IMR-90 (cell line): Measurements from ENCODE around the gene ZBED2. TPM values are rescaled to one million over a fixed set of nuclear protein-coding genes. Genes with fewer than 3 reads are reported as not detected.

ENCODE experiments used
- ATAC-seq: fragments of 200-7000 bp; cut with Tn5 transposase; 2 replicates; pipeline ENCODE4 v1.9.1; 2020; ENCODE audit warnings: low read depth, mild to moderate bottlenecking, moderate library complexity
- BruUV-seq: library from RNA; stranded (reverse); fragments of 400-500 nt; replicated peaks from 2 replicates; lab custom pipeline; 2021; lab: Mats Ljungman, UMichigan
- CTCF ChIA-PET: fragments of 300-600 bp; formaldehyde crosslinking; extraction: SDS; loops from one replicate; lab custom pipeline; 2021; ENCODE audit warnings: antibody characterized with exemption; lab: Yijun Ruan, JAX
- POLR2A ChIA-PET: fragments of 300-600 bp; sonication (Branson Sonifier 250); formaldehyde crosslinking; loops from one replicate; lab custom pipeline; 2022; ENCODE audit warnings: antibody characterized with exemption; ENCODE audit not compliant: unreplicated experiment; lab: Charles Lee
- DNase-seq: peaks from one replicate; pipeline ENCODE4 v3.0.0; 2013
- H2AFZ ChIP-seq: replicated peaks from 2 replicates; pipeline ENCODE3; 2013; ENCODE audit warnings: low read length, mild to moderate bottlenecking; ENCODE audit not compliant: poor library complexity
- H2AK5ac ChIP-seq: 2 replicates; pipeline ENCODE4 v1.6.1; 2013; ENCODE audit warnings: low read depth, low read length, inconsistent platforms
- H2AK9ac ChIP-seq: replicated peaks from 2 replicates; pipeline ENCODE3; 2013; ENCODE audit warnings: mild to moderate bottlenecking, low read depth, low read length, moderate library complexity; ENCODE audit not compliant: poor library complexity
- H2BK120ac ChIP-seq: 2 replicates; pipeline ENCODE4 v1.6.1; 2013; ENCODE audit warnings: low read depth, low read length, inconsistent platforms
- H2BK15ac ChIP-seq: 3 replicates; pipeline ENCODE4 v1.6.1; 2013; ENCODE audit warnings: low read depth, low read length, inconsistent platforms
- H2BK20ac ChIP-seq: 2 replicates; pipeline ENCODE4 v1.6.1; 2013; ENCODE audit warnings: low read depth, mild to moderate bottlenecking, inconsistent platforms, low read length, moderate library complexity
- H2BK5ac ChIP-seq: 2 replicates; pipeline ENCODE4 v1.6.1; 2013; ENCODE audit warnings: mild to moderate bottlenecking, low read depth, low read length, inconsistent platforms; ENCODE audit not compliant: poor library complexity, severe bottlenecking
- H3K14ac ChIP-seq: replicated peaks from 2 replicates; pipeline ENCODE4 v1.6.1; 2013; ENCODE audit warnings: low read depth, low read length, inconsistent platforms
- H3K18ac ChIP-seq: 2 replicates; pipeline ENCODE4 v1.6.1; 2013; ENCODE audit warnings: low read depth, low read length, control low read depth
- H3K23ac ChIP-seq: 2 replicates; pipeline ENCODE4 v1.6.1; 2013; ENCODE audit warnings: low read depth, low read length, inconsistent platforms
- H3K27ac ChIP-seq: 2 replicates; pipeline ENCODE4 v1.5.1; 2013; ENCODE audit warnings: mild to moderate bottlenecking, control low read depth, low read length; ENCODE audit not compliant: insufficient read depth
- H3K27me3 ChIP-seq: 2 replicates; pipeline ENCODE4 v1.6.1; 2013; ENCODE audit warnings: low read length; ENCODE audit not compliant: control insufficient read depth, insufficient read depth
- H3K36me3 ChIP-seq: 2 replicates; pipeline ENCODE4 v1.6.1; 2013; ENCODE audit warnings: low read length, mixed read lengths; ENCODE audit not compliant: control insufficient read depth, insufficient read depth
- H3K4ac ChIP-seq: 2 replicates; pipeline ENCODE4 v1.6.1; 2013; ENCODE audit warnings: low read depth, low read length, inconsistent platforms
- H3K4me1 ChIP-seq: 2 replicates; pipeline ENCODE4 v1.6.1; 2013; ENCODE audit warnings: low read length, mixed read lengths; ENCODE audit not compliant: control insufficient read depth, insufficient read depth
- H3K4me2 ChIP-seq: 2 replicates; pipeline ENCODE4 v1.6.1; 2013; ENCODE audit warnings: low read depth, mild to moderate bottlenecking, control low read depth, low read length, moderate library complexity
- H3K4me3 ChIP-seq: 2 replicates; pipeline ENCODE4 v1.5.1; 2013; ENCODE audit warnings: low read depth, mild to moderate bottlenecking, control low read depth, low read length, moderate library complexity; ENCODE audit not compliant: insufficient read depth
- H3K56ac ChIP-seq: 2 replicates; pipeline ENCODE4 v1.6.1; 2013; ENCODE audit warnings: low read length, inconsistent platforms; ENCODE audit not compliant: insufficient read depth; ENCODE audit errors: extremely low read depth
- H3K79me1 ChIP-seq, 2 experiments: 2 replicates each; pipeline ENCODE4 v1.6.1; 2013; ENCODE audit warnings: low read length in 2 of 2, inconsistent platforms in 1 of 2, low read depth in 1 of 2
- H3K9ac ChIP-seq: 2 replicates; pipeline ENCODE4 v1.6.1; 2013; ENCODE audit warnings: low read depth, low read length, control low read depth
- H3K9me1 ChIP-seq: 2 replicates; pipeline ENCODE4 v1.6.1; 2013; ENCODE audit warnings: low read length, inconsistent platforms; ENCODE audit not compliant: insufficient read depth
- H3K9me3 ChIP-seq: 2 replicates; pipeline ENCODE4 v1.6.1; 2013; ENCODE audit warnings: low read length; ENCODE audit not compliant: control insufficient read depth, insufficient read depth
- H4K20me1 ChIP-seq: 2 replicates; pipeline ENCODE4 v1.6.1; 2013; ENCODE audit warnings: low read length, inconsistent platforms; ENCODE audit not compliant: insufficient read depth
- H4K5ac ChIP-seq: 2 replicates; pipeline ENCODE4 v1.6.1; 2013; ENCODE audit warnings: mild to moderate bottlenecking, low read depth, low read length, control low read depth
- H4K8ac ChIP-seq, 2 experiments: 2 replicates each; pipeline ENCODE4 v1.6.1; 2013; ENCODE audit warnings: low read depth in 2 of 2, low read length in 2 of 2, control low read depth in 1 of 2, inconsistent platforms in 1 of 2
- H4K91ac ChIP-seq: 2 replicates; pipeline ENCODE4 v1.6.1; 2013; ENCODE audit warnings: low read depth, low read length, inconsistent platforms; ENCODE audit not compliant: insufficient read depth
- CHD1 ChIP-seq: IDR thresholded peaks from 2 replicates; pipeline ENCODE4 v1.6.1; 2012; ENCODE audit warnings: low read depth, low read length, improper control_type of control experiment
- FOS ChIP-seq: fragments of 150-350 bp; IDR thresholded peaks from 2 replicates; pipeline ENCODE4 v1.6.1; 2016; ENCODE audit warnings: low read depth, low read length
- MXI1 ChIP-seq: IDR thresholded peaks from 2 replicates; pipeline ENCODE4 v1.6.1; 2012; ENCODE audit warnings: low read depth, mild to moderate bottlenecking, low read length, moderate library complexity, borderline replicate concordance
- RAD21 ChIP-seq: IDR thresholded peaks from 2 replicates; pipeline ENCODE4 v1.6.1; 2012; ENCODE audit warnings: low read length, improper control_type of control experiment
- RCOR1 ChIP-seq: IDR thresholded peaks from 2 replicates; pipeline ENCODE4 v1.6.1; 2012; ENCODE audit warnings: mild to moderate bottlenecking, low read length, improper control_type of control experiment; ENCODE audit not compliant: insufficient replicate concordance
- WGBS, 2 experiments: methylation state at CpG; one replicate each; pipeline versions ENCODE4 v1.1.5 to v1.1.7; 2013; ENCODE audit warnings: missing lambda C conversion rate in 2 of 2; ENCODE audit not compliant: insufficient read length in 1 of 2; ENCODE audit errors: extremely low coverage in 2 of 2; 5-methylcytosine and 5-hydroxymethylcytosine counted together
- dilution Hi-C: fragments of 300-500 bp; cut with HindIII; formaldehyde crosslinking; loops from one replicate; pipeline ENCODE4 v1.14.3; 2018; ENCODE audit warnings: low sequenced_read_pairs; ENCODE audit not compliant: unreplicated experiment
- in situ Hi-C: fragments of 300-500 bp; cut with MboI; formaldehyde crosslinking; loops from 3 replicates; pipeline ENCODE4 v1.14.3; 2019; ENCODE audit warnings: low sequenced_read_pairs, inconsistent platforms, mixed read lengths
- intact Hi-C: fragments of 100-400 bp; cut with micrococcal nuclease; formaldehyde crosslinking; loops from 2 replicates; pipeline ENCODE4 v1.10.0; 2022
- polyA plus RNA-seq, 3 experiments: library from polyadenylated mRNA; depleted of rRNA; stranded (reverse); fragments of >200 nt; gene quantifications; 2 replicates each; pipeline ENCODE4 v1.2.3, GENCODE V29; 2012; ENCODE audit warnings: low replicate concordance in 1 of 3
- total RNA-seq: library from RNA; depleted of rRNA; stranded (reverse); fragments of >200 nt; gene quantifications from 2 replicates; pipeline ENCODE4 v1.2.3, GENCODE V29; 2012

Gene ZBED2
- total and polyA plus RNA-seq, 2 of the 4 experiments (the other 2 are of a cell fraction): 0.51 to 0.72 TPM

GRCh38 chr3:111601810-111602209 is 6.7 kb upstream of the ZBED2 start:
- Histone ChIP-seq H2BK20ac (no peak overlapping the region), H3K27me3 (no peaks in the 10 kb centered on the region), H3K36me3 (no peaks in the 10 kb centered on the region), H2BK120ac (no peak overlapping the region), H4K5ac (no peak overlapping the region), H4K20me1 (no peaks in the 10 kb centered on the region), H2BK15ac (peak overlapping the region; percentile 20; the same call in 1 of the 3 replicates), H2BK5ac (no peak overlapping the region), H3K56ac (no peak overlapping the region; the same call in 1 of the 2 replicates), H3K23ac (no peak overlapping the region), H3K4me1 (0 out of 2 replicates have a peak, but pooled peaks cover 2% of the 10 kb centered on the region), H2AK5ac (no peak overlapping the region), H3K9me3 (no peaks in the 10 kb centered on the region), H3K18ac (no peak overlapping the region), H2AK9ac (no peak overlapping the region), H3K79me1 (no peaks in the 10 kb centered on the region), H3K9me1 (no peaks in the 10 kb centered on the region; the same call in 1 of the 2 replicates), H4K8ac (no peak overlapping the region), H3K4ac (0 out of 2 replicates have a peak overlapping the region, but pooled peaks have one; percentile 18), H2AFZ (no peak overlapping the region), H3K4me2 (no peak overlapping the region), H3K14ac (0 out of 2 replicates have a peak overlapping the region, but pooled peaks have one; percentile 69), H3K9ac (no peak overlapping the region), H4K91ac (no peak overlapping the region), H3K4me3 (no peak overlapping the region), H3K27ac (no peak overlapping the region)
- intact Hi-C loops (no loop called here), dilution Hi-C loops (no loop called here), in situ Hi-C loops (no loop called here)
- peak; percentile 38 for DNase-seq
- TF ChIP-seq FOS (no peak), RAD21 (no peak), CHD1 (no peak), RCOR1 (no peak), MXI1 (no peak)
- no CpG with 5 or more reads among the region's 4 CpGs for WGBS, 2 experiments
- no peak; the same call in 1 of the 2 replicates for ATAC-seq
- ChIA-PET POLR2A (no interaction called here), CTCF (no interaction called here)
- no TSS peak for BruUV-seq
